ENCODE data around the gene MCIDAS.

Gene MCIDAS

DNA sequence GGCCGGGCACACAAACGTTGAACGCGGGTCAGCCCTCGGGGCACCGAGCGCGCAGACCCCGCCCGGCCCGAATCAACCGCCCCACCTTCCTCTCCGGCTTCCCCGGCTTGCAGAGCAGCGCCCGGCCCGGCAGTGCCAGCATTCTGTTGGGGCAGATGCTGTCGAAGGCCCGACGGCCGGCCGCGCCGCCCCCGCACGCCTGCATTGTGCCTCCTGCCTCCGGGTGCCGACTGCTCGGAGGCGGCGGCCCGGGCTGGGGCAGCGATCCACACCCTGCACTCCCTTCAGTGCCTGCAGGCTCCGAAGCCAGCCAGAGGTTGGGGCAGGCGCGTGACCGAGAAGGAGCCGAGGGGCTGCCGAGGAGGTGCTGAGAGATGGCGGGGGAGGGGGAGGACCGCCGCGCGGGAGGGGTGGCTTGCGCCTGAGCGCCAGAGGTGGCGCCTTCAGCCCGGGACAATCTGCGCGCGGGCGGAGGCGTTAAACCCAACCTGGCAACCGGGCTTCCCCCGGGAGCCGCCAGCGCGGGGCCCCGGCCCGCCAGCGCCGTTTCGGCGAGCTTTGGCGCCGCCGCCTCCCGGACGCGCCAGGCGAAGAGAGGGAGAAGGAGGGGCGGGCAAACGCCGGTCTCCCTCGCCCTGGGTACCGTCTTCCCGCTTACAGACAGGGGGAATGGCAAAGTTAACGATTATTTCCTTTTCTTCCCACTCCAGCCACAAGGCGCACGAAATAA lies at the start of gene MCIDAS:
TSS of gene MCIDAS (minus strand) at position 382 of the 730 bp plus-strand sequence. CDS start at position 205, 177 bp downstream.
- TF ChIP-seq, protein P1, sequence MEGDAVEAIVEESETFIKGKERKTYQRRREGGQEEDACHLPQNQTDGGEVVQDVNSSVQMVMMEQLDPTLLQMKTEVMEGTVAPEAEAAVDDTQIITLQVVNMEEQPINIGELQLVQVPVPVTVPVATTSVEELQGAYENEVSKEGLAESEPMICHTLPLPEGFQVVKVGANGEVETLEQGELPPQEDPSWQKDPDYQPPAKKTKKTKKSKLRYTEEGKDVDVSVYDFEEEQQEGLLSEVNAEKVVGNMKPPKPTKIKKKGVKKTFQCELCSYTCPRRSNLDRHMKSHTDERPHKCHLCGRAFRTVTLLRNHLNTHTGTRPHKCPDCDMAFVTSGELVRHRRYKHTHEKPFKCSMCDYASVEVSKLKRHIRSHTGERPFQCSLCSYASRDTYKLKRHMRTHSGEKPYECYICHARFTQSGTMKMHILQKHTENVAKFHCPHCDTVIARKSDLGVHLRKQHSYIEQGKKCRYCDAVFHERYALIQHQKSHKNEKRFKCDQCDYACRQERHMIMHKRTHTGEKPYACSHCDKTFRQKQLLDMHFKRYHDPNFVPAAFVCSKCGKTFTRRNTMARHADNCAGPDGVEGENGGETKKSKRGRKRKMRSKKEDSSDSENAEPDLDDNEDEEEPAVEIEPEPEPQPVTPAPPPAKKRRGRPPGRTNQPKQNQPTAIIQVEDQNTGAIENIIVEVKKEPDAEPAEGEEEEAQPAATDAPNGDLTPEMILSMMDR (IDR thresholded peaks at IDR 0.05; ENCODE audit: unreplicated experiment in 3 of 3) = peak in 2 of 3 experiments; percentile 20 to 37
- Mint-ChIP-seq H3K27ac (no peak within 1 kb of the TSS), H3K36me3 (ENCODE audit: low read depth) (no peaks in the 10 kb centered on the region), H3K4me3 (peak within 1 kb of the TSS; percentile 80 to 83 (median 83)), H3K4me1 (peaks cover 25% of the 10 kb centered on the region), H3K27me3 (ENCODE audit: low read depth) (peaks cover 95% of the 10 kb centered on the region), H3K9me3 (no peaks in the 10 kb centered on the region)

DNA sequence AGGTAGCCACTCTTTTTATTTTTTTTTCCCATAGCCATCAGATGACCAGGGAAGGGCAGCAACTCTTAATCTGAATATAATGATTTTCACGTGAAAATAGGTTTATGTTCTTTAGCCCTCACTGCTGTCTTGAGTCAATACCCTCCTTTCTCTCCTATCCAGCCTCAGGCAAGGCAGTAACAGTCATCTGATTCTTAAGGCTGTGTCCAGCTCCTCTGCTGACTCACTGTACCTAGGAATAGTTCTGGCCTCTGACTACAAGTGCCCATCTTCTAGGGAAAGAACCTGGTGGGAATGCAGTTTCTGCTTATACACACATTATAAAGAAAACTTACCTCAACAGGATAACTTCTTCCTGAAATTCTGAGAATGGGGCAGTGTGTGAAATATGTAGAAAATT lies 49.7 kb upstream of the MCIDAS start:
- no peaks in the 10 kb centered on the region for H3K27me3 Mint-ChIP-seq (ENCODE audit: low read depth)
- TF ChIP-seq, protein P1 (IDR thresholded peaks at IDR 0.05; ENCODE audit: unreplicated experiment in 3 of 3) = no peak
- H3K36me3 Mint-ChIP-seq (ENCODE audit: low read depth) = peaks cover 65% of the 10 kb centered on the region
- no peak overlapping the region for H3K4me3 Mint-ChIP-seq
- H3K9me3 Mint-ChIP-seq = no peaks in the 10 kb centered on the region
- no peak overlapping the region for H3K27ac Mint-ChIP-seq
- no peaks in the 10 kb centered on the region for H3K4me1 Mint-ChIP-seq

DNA sequence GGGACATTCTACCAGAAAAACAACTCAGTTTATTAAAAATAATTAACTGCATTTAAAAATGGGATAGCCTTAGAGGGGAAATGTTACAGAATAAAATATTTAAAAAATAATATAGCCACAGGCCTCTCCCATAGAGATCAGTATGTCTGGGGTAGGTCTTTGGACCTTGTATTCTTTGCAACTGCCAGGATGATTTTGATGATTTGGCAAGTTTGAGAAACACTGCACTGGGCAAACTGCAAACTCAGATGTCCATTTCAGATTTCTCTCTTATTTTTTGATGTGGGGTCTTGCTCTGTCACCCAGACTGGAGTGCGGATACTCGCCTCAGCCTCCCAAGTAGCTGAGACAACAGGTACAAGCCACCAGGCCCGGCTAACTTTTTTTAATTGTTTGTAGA lies 31.2 kb upstream of the MCIDAS start:
- H3K9me3 Mint-ChIP-seq = no peaks in the 10 kb centered on the region
- H3K4me3 Mint-ChIP-seq = no peak overlapping the region
- no peaks in the 10 kb centered on the region for H3K4me1 Mint-ChIP-seq
- H3K36me3 Mint-ChIP-seq (ENCODE audit: low read depth) = peaks cover 51% of the 10 kb centered on the region
- H3K27me3 Mint-ChIP-seq (ENCODE audit: low read depth) = no peaks in the 10 kb centered on the region
- H3K27ac Mint-ChIP-seq = no peak overlapping the region
- TF ChIP-seq, protein P1 (IDR thresholded peaks at IDR 0.05; ENCODE audit: unreplicated experiment in 3 of 3) = no peak

DNA sequence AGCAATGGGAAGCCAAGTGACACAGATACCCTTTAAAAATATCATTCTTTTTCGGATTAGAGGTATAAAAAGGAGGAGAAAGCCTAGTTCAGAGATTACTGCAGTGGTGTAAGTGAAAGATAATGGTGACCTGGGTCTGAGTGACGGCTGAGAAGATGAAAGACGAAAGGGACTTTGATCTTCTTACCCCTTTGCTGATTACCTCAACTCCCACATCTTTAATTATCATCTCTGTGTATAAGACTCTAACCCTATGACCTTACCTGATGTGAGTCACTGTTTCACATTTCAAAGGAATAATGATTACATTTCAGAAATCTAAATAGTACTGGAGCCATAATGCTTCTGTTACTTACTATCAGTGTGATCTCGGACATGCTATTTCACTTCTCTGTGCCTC lies 27.7 kb upstream of the MCIDAS start:
- Mint-ChIP-seq H3K27ac (no peak overlapping the region), H3K27me3 (ENCODE audit: low read depth) (no peaks in the 10 kb centered on the region), H3K4me1 (no peaks in the 10 kb centered on the region), H3K9me3 (no peaks in the 10 kb centered on the region), H3K36me3 (ENCODE audit: low read depth) (peaks cover 34% of the 10 kb centered on the region), H3K4me3 (no peak overlapping the region)
- TF ChIP-seq, protein P1 (IDR thresholded peaks at IDR 0.05; ENCODE audit: unreplicated experiment in 3 of 3) = no peak

DNA sequence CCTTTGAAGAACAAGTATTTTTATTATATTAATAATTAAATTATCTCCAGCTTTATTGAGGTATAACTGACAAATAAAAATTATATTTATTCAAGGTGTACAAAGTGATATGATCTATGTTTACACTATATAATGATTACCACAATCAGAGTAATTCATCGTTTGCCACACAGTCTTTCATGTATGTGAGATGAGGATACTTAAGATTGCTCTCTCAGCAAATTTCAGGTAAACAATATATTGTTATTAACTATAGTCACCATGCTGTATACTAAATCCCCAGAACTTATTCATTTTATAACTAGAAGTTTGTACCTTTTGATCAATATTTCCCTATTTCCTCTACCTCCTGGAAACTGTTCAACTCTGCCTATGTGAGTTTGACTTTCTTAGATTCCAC lies 22.9 kb upstream of the MCIDAS start:
- Mint-ChIP-seq H3K4me3 (no peak overlapping the region), H3K27ac (no peak overlapping the region), H3K4me1 (no peaks in the 10 kb centered on the region), H3K27me3 (ENCODE audit: low read depth) (peaks cover 8% of the 10 kb centered on the region), H3K9me3 (peaks cover 12% of the 10 kb centered on the region), H3K36me3 (ENCODE audit: low read depth) (peaks cover 10% of the 10 kb centered on the region)
- TF ChIP-seq, protein P1 (IDR thresholded peaks at IDR 0.05; ENCODE audit: unreplicated experiment in 3 of 3) = no peak

DNA sequence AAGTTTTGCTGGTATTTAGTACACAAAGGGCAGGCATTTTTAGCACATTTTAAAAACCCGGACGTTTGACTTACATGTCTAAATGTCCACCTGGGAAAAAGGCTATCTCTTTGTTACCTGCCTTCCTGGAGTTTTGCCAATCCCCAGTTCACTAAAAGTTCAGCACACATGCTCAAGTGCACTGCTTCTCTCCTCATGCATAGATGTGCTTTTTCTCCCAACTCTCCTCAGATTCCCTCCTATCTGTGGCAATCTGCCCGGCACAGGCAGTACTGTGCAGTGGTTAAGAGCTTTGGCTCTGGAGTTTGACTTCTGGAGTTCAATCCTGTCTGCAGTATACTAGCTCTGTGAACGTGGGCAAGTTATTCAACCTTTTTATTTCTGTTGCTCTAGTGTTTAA lies 14.6 kb upstream of the MCIDAS start:
- H3K4me3 Mint-ChIP-seq = no peak overlapping the region
- H3K9me3 Mint-ChIP-seq = no peaks in the 10 kb centered on the region
- H3K4me1 Mint-ChIP-seq = peaks cover 4% of the 10 kb centered on the region
- no peaks in the 10 kb centered on the region for H3K36me3 Mint-ChIP-seq (ENCODE audit: low read depth)
- TF ChIP-seq, protein P1 (IDR thresholded peaks at IDR 0.05; ENCODE audit: unreplicated experiment in 3 of 3) = no peak
- H3K27me3 Mint-ChIP-seq (ENCODE audit: low read depth) = peaks cover 50% of the 10 kb centered on the region
- no peak overlapping the region for H3K27ac Mint-ChIP-seq

All from nephron (organoid).